CD4-positive, alpha-beta T cell treated with Interleukin-17A for 4 hours (primary cell): ENCODE data around the gene HOXD12.

ENCODE experiments used
- DNase-seq: peaks from one replicate; pipeline ENCODE4 v3.0.0-alpha.2; 2020; ENCODE audit warnings: mixed read lengths

Gene HOXD12

GRCh38 chr2:176136374-176137251 is 37.0 kb downstream of the HOXD12 start:
- no peak for DNase-seq

- DNase-seq = no peak
Measured at GRCh38 chr2:176137252-176137580, 37.6 kb downstream of the HOXD12 start.

GRCh38 chr2:176137906-176138305 is 38.3 kb downstream of the HOXD12 start:
- no peak for DNase-seq

- no peak for DNase-seq
Measured at GRCh38 chr2:176138526-176138922, 38.9 kb downstream of the HOXD12 start.

GRCh38 chr2:176138923-176139660 is 39.5 kb downstream of the HOXD12 start:
- no peak for DNase-seq

GRCh38 chr2:176139661-176140512 is 40.3 kb downstream of the HOXD12 start:
- DNase-seq = no peak

- DNase-seq = peak; percentile 62
Measured at GRCh38 chr2:176140513-176141317, 41.1 kb downstream of the HOXD12 start.

- no peak for DNase-seq
Measured at GRCh38 chr2:176142281-176142680, 42.7 kb downstream of the HOXD12 start.

GRCh38 chr2:176145085-176145969 is 45.7 kb downstream of the HOXD12 start:
- DNase-seq = no peak

GRCh38 chr2:176146101-176146500 is 46.5 kb downstream of the HOXD12 start:
- DNase-seq = no peak

- DNase-seq = no peak
Measured at GRCh38 chr2:176146645-176147044, 47.0 kb downstream of the HOXD12 start.

- no peak for DNase-seq
Measured at GRCh38 chr2:176147210-176147799, 47.7 kb downstream of the HOXD12 start.

GRCh38 chr2:176147800-176148496 is 48.4 kb downstream of the HOXD12 start:
- DNase-seq = no peak

- DNase-seq = no peak
Measured at GRCh38 chr2:176148751-176149421, 49.3 kb downstream of the HOXD12 start.

- DNase-seq = no peak
Measured at GRCh38 chr2:176149481-176149938, 49.9 kb downstream of the HOXD12 start.

- no peak for DNase-seq
Measured at GRCh38 chr2:176149939-176150583, 50.5 kb downstream of the HOXD12 start.

- no peak for DNase-seq
Measured at GRCh38 chr2:176150584-176151441, 51.2 kb downstream of the HOXD12 start.
